IPS-18a (cell line): ENCODE data around the gene SNX9.
"Not testable (repeated sequence)": the region's sequence is repeated elsewhere in the genome, so short reads cannot be mapped to it uniquely, and the experiment has no call there.

Experiments
- H3K27ac ChIP-seq: one replicate; pipeline ENCODE4 v1.5.1; 2013; ENCODE audit warnings: low read length
- H3K27me3 ChIP-seq: one replicate; pipeline ENCODE4 v1.6.1; 2013; ENCODE audit warnings: mild to moderate bottlenecking, low read length; ENCODE audit not compliant: control insufficient read depth, insufficient read depth
- H3K36me3 ChIP-seq: one replicate; pipeline ENCODE4 v1.6.1; 2013; ENCODE audit warnings: low read depth, low read length; ENCODE audit not compliant: control insufficient read depth
- H3K4me1 ChIP-seq: one replicate; pipeline ENCODE4 v1.6.1; 2013; ENCODE audit warnings: low read depth, low read length; ENCODE audit not compliant: control insufficient read depth
- H3K4me3 ChIP-seq: one replicate; pipeline ENCODE4 v1.5.1; 2013; ENCODE audit warnings: low read length
- H3K9ac ChIP-seq: one replicate; pipeline ENCODE4 v1.6.1; 2013; ENCODE audit warnings: mild to moderate bottlenecking, low read length, moderate library complexity
- H3K9me3 ChIP-seq: one replicate; pipeline ENCODE4 v1.6.1; 2013; ENCODE audit warnings: low read depth, low read length; ENCODE audit not compliant: control insufficient read depth

Gene SNX9

DNA sequence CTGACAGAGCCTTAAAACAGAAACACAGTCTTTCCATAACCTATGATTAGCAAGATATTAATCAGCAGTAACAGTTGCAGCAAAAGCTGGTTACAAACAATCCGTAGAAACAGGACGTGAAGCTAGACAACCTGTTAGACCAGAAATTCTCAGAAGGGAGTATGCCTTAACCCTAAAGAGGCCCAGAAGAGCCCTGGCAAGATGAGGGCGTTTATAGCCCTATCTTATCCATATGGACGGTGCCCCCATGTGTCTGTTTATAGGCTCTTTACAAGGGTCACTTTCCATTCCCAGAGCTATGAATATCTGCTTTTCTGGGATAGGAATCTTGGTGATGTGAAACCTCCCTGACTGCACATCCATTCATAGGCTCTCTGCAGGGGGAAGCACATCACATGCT lies 77.7 kb downstream of the SNX9 start:
- not testable (repeated sequence) for H3K9ac ChIP-seq, H3K9me3 ChIP-seq, H3K27me3 ChIP-seq, H3K4me3 ChIP-seq, H3K27ac ChIP-seq
- Histone ChIP-seq H3K4me1 (peaks cover 21% of the 10 kb centered on the region), H3K36me3 (peaks cover 12% of the 10 kb centered on the region)

- peaks cover 27% of the 10 kb centered on the region for H3K4me1 ChIP-seq
- peaks cover 11% of the 10 kb centered on the region for H3K36me3 ChIP-seq
- no peak overlapping the region for H3K27ac ChIP-seq
- no peak overlapping the region for H3K9ac ChIP-seq
- no peaks in the 10 kb centered on the region for H3K27me3 ChIP-seq
- H3K4me3 ChIP-seq = no peak overlapping the region
- no peaks in the 10 kb centered on the region for H3K9me3 ChIP-seq
These were observed 82.0 kb downstream of the SNX9 start for GRCh38 chr6:157904999-157905398.

GRCh38 chr6:157905590-157906342 lies 82.7 kb downstream of the SNX9 start:
- no peaks in the 10 kb centered on the region for H3K27me3 ChIP-seq
- no peaks in the 10 kb centered on the region for H3K9me3 ChIP-seq
- H3K27ac ChIP-seq = no peak overlapping the region
- H3K4me1 ChIP-seq = peaks cover 27% of the 10 kb centered on the region
- H3K9ac ChIP-seq = no peak overlapping the region
- H3K4me3 ChIP-seq = no peak overlapping the region
- H3K36me3 ChIP-seq = peaks cover 17% of the 10 kb centered on the region

GRCh38 chr6:157906537-157907061 lies 83.6 kb downstream of the SNX9 start:
- Histone ChIP-seq H3K9me3 (no peaks in the 10 kb centered on the region), H3K36me3 (peaks cover 14% of the 10 kb centered on the region), H3K27me3 (no peaks in the 10 kb centered on the region)

GRCh38 chr6:157907651-157908050 lies 84.6 kb downstream of the SNX9 start:
- Histone ChIP-seq H3K9me3 (no peaks in the 10 kb centered on the region), H3K27ac (no peak overlapping the region), H3K27me3 (no peaks in the 10 kb centered on the region), H3K4me1 (peaks cover 21% of the 10 kb centered on the region), H3K4me3 (no peak overlapping the region), H3K36me3 (peaks cover 10% of the 10 kb centered on the region), H3K9ac (no peak overlapping the region)

More at GRCh38 chr6:157906537-157907061, 83.6 kb downstream of the SNX9 start:
- H3K9ac ChIP-seq = no peak overlapping the region
- H3K4me1 ChIP-seq = peaks cover 21% of the 10 kb centered on the region
- H3K27ac ChIP-seq = no peak overlapping the region
- H3K4me3 ChIP-seq = no peak overlapping the region

- Histone ChIP-seq H3K9me3 (no peaks in the 10 kb centered on the region), H3K9ac (no peak overlapping the region), H3K27ac (no peak overlapping the region), H3K27me3 (no peaks in the 10 kb centered on the region), H3K4me3 (no peak overlapping the region), H3K36me3 (peaks cover 10% of the 10 kb centered on the region), H3K4me1 (peaks cover 21% of the 10 kb centered on the region)
These were observed 85.6 kb downstream of the SNX9 start for GRCh38 chr6:157908369-157909281.

GRCh38 chr6:157909282-157909664 lies 86.2 kb downstream of the SNX9 start:
- Histone ChIP-seq H3K9ac (no peak overlapping the region), H3K36me3 (peaks cover 10% of the 10 kb centered on the region), H3K9me3 (no peaks in the 10 kb centered on the region), H3K27ac (no peak overlapping the region), H3K4me1 (peaks cover 24% of the 10 kb centered on the region), H3K27me3 (no peaks in the 10 kb centered on the region), H3K4me3 (no peak overlapping the region)

DNA sequence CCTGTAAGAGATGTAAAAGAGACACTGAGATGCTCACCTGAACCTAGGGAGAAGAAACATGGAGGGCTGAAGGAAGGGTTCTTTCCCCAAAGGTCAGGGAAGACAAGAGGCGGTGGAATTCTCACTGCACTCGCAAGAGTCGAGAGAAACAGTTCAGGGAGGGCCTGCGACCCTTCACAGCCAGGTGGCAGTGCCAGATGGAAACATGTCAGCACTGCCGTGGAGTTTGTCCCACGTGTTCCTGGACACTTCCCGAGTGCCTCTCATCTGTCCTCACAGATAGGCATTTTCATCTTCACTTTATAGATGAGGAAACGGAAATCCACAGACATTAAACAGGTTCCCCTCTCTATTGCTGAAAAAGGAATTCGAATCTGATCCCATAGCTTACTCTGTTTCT lies 88.2 kb downstream of the SNX9 start:
- peaks cover 8% of the 10 kb centered on the region for H3K4me1 ChIP-seq
- no peak overlapping the region for H3K4me3 ChIP-seq
- no peaks in the 10 kb centered on the region for H3K27me3 ChIP-seq
- H3K9ac ChIP-seq = no peak overlapping the region
- no peak overlapping the region for H3K27ac ChIP-seq
- H3K9me3 ChIP-seq = no peaks in the 10 kb centered on the region
- peaks cover 13% of the 10 kb centered on the region for H3K36me3 ChIP-seq

DNA sequence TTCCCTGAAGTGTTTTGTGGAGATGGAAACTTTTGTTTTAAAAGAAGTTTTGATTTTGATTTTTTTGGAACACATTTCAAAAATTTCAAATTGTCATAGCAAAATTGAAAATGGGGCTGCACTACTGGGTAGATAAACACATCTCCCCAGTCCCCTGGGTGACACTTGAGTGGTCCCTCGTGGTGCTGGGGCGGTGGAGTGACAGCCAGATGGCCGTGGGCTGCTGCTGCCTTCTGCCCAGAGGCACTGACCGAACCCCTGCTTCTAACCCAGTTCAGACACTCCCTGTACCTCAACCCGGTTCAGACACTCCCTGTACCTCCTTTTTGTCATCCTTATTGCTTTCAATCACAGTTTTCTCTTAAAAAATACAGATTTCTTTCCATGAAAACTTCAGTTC lies 88.7 kb downstream of the SNX9 start:
- H3K36me3 ChIP-seq = peaks cover 13% of the 10 kb centered on the region
- no peak overlapping the region for H3K27ac ChIP-seq
- no peaks in the 10 kb centered on the region for H3K9me3 ChIP-seq
- peaks cover 8% of the 10 kb centered on the region for H3K4me1 ChIP-seq
- H3K4me3 ChIP-seq = no peak overlapping the region
- H3K27me3 ChIP-seq = no peaks in the 10 kb centered on the region
- no peak overlapping the region for H3K9ac ChIP-seq

GRCh38 chr6:157912326-157912725 lies 89.3 kb downstream of the SNX9 start:
- Histone ChIP-seq H3K9me3 (no peaks in the 10 kb centered on the region), H3K9ac (no peak overlapping the region), H3K4me1 (peaks cover 8% of the 10 kb centered on the region), H3K27ac (no peak overlapping the region), H3K27me3 (no peaks in the 10 kb centered on the region), H3K36me3 (peaks cover 13% of the 10 kb centered on the region), H3K4me3 (no peak overlapping the region)

- Histone ChIP-seq H3K27me3 (no peaks in the 10 kb centered on the region), H3K9ac (no peak overlapping the region), H3K27ac (no peak overlapping the region), H3K9me3 (no peaks in the 10 kb centered on the region), H3K4me1 (no peaks in the 10 kb centered on the region), H3K4me3 (no peak overlapping the region), H3K36me3 (peaks cover 34% of the 10 kb centered on the region)
These were observed 98.8 kb downstream of the SNX9 start for GRCh38 chr6:157921685-157922367.
